DND-41 (cell line): ENCODE data around the gene STOML2.

Experiments
- ATAC-seq: fragments of 200-7000 bp; cut with Tn5 transposase; 3 replicates; pipeline ENCODE4 v1.9.1; 2021; ENCODE audit warnings: low read depth; ENCODE audit not compliant: insufficient read depth
- DNase-seq: peaks from one replicate; pipeline ENCODE4 v3.0.0-alpha.2; 2020
- H2AFZ ChIP-seq: 2 replicates; pipeline ENCODE4 v1.6.0; 2012; ENCODE audit warnings: low read depth, low read length
- H3K27ac ChIP-seq: 2 replicates; pipeline ENCODE4 v1.5.1; 2012; ENCODE audit warnings: low read length, inconsistent platforms
- H3K27me3 ChIP-seq: fragments of 200-600 bp; sonication (generic); 2 replicates; pipeline ENCODE4 v1.6.0; 2012; ENCODE audit warnings: low read length, mild to moderate bottlenecking, inconsistent platforms; ENCODE audit not compliant: insufficient read depth, poor library complexity
- H3K36me3 ChIP-seq: 2 replicates; pipeline ENCODE4 v1.5.1; 2012; ENCODE audit warnings: low read length, inconsistent platforms; ENCODE audit not compliant: insufficient read depth
- H3K4me1 ChIP-seq: 2 replicates; pipeline ENCODE4 v1.5.1; 2012; ENCODE audit warnings: mild to moderate bottlenecking, low read length; ENCODE audit not compliant: insufficient read depth
- H3K4me2 ChIP-seq: 2 replicates; pipeline ENCODE4 v1.6.0; 2012; ENCODE audit warnings: mild to moderate bottlenecking, moderate library complexity, low read length, inconsistent platforms; ENCODE audit not compliant: insufficient read depth
- H3K4me3 ChIP-seq, 2 experiments: fragments of 200-600 bp in 1 of 2; shearing (Covaris generic) in 1 of 2; 2 replicates each; pipeline ENCODE4 v1.5.1; 2012 to 2016; ENCODE audit warnings: inconsistent platforms in 2 of 2, low read length in 2 of 2, mild to moderate bottlenecking in 2 of 2, low read depth in 1 of 2, moderate library complexity in 1 of 2
- H3K79me2 ChIP-seq: 2 replicates; pipeline ENCODE4 v1.6.0; 2012; ENCODE audit warnings: low read length, inconsistent platforms; ENCODE audit not compliant: insufficient read depth
- H3K9ac ChIP-seq: 2 replicates; pipeline ENCODE4 v1.6.0; 2012; ENCODE audit warnings: low read depth, mild to moderate bottlenecking, inconsistent platforms, low read length, moderate library complexity
- H3K9me3 ChIP-seq: 2 replicates; pipeline ENCODE4 v1.5.1; 2012; ENCODE audit warnings: low read length, moderate library complexity, mild to moderate bottlenecking, inconsistent platforms; ENCODE audit not compliant: insufficient read depth, severe bottlenecking
- H4K20me1 ChIP-seq: 2 replicates; pipeline ENCODE4 v1.6.0; 2012; ENCODE audit warnings: low read length; ENCODE audit not compliant: insufficient read depth
- CTCF ChIP-seq: IDR thresholded peaks from 2 replicates; pipeline ENCODE4 v1.5.1; 2012; ENCODE audit warnings: borderline replicate concordance, low read length, moderate library complexity, mild to moderate bottlenecking; ENCODE audit not compliant: poor library complexity, severe bottlenecking; ENCODE audit errors: extremely low read depth
- EZH2 ChIP-seq: IDR thresholded peaks from 3 replicates; pipeline ENCODE4 v1.6.1; 2012; ENCODE audit warnings: borderline replicate concordance, low read depth, mild to moderate bottlenecking, moderate library complexity, low read length, inconsistent platforms; ENCODE audit not compliant: severe bottlenecking

Gene STOML2

DNA sequence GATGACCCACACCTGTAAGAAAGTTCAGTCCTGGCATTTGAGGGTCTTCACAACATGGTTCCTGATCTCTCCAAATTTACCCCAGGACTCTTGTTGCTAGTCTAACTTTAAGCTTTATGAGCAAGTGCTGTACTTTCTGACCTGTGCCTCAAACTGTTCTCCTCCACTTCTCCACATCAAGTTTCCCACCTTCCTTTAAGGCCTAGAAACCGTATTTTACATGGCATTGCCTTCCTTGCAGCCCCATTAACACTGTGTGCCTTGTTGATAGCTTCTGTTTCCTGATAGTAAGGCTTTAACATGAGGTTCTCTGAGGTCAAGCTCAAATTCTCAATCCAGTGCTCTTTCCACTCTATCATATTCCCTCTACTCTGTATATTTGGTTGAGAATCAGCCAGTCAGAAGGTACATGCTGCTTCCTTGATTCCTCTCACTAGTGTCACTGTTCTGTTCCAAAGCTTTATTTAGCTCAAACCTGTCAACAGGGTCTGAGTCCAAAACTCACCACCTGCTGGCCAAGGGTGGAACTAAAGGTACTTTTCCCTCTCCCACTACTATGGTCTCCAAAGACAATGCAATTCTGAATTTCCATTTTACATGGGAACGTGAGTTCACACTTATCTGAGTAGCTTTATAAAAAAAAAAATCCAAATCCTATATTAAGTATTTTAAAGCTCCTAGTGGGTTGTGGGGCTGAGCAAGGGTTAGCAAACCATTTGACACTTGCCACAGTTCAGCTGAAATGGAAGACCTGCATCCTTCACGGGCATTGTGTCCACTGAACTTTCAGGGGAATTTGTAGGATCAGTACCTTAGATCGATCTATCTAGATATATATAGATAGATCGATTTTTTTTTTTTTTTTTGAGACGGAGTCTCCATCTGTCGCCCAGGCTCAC lies 51.6 kb downstream of the STOML2 start:
- no peaks in the 10 kb centered on the region for H3K79me2 ChIP-seq
- DNase-seq (peak; percentile 55), ATAC-seq (peak; percentile 78)
- H3K4me1 ChIP-seq = no peaks in the 10 kb centered on the region
- no peak overlapping the region for H3K4me3 ChIP-seq
- TF ChIP-seq CTCF (peak; percentile 65), EZH2 (no peak)
- peaks cover 40% of the 10 kb centered on the region for H3K36me3 ChIP-seq
- no peak overlapping the region for H3K4me2 ChIP-seq
- no peaks in the 10 kb centered on the region for H3K27me3 ChIP-seq
- H3K9ac ChIP-seq = no peak overlapping the region
- H2AFZ ChIP-seq = no peak overlapping the region
- H4K20me1 ChIP-seq = no peaks in the 10 kb centered on the region
- no peaks in the 10 kb centered on the region for H3K9me3 ChIP-seq
- no peak overlapping the region for H3K27ac ChIP-seq
